HG03520 (cell line): ENCODE data around the gene TYW1B.
"Not testable (repeated sequence)": the region's sequence is repeated elsewhere in the genome, so short reads cannot be mapped to it uniquely, and the experiment has no call there.

Experiments used
- ATAC-seq: cut with Tn5 transposase; IDR thresholded peaks from one replicate; pipeline ENCODE4 v1.9.1; 2021; ENCODE audit warnings: mild to moderate bottlenecking, moderate library complexity; ENCODE audit not compliant: unreplicated experiment

The TYW1B gene

GRCh38 chr7:72705693-72706092 is 122.3 kb downstream of the TYW1B start:
- not testable (repeated sequence) for ATAC-seq

- no peak for ATAC-seq
Observed at GRCh38 chr7:72704894-72705293, 123.1 kb downstream of the TYW1B start.

GRCh38 chr7:72700548-72700947 is 127.5 kb downstream of the TYW1B start:
- ATAC-seq = not testable (repeated sequence)

GRCh38 chr7:72697066-72697465 is 130.9 kb downstream of the TYW1B start:
- ATAC-seq = not testable (repeated sequence)

GRCh38 chr7:72696643-72697042 is 131.4 kb downstream of the TYW1B start:
- ATAC-seq = not testable (repeated sequence)

- not testable (repeated sequence) for ATAC-seq
Observed at GRCh38 chr7:72695482-72695881, 132.5 kb downstream of the TYW1B start.

- not testable (repeated sequence) for ATAC-seq
Observed at GRCh38 chr7:72691442-72691841, 136.6 kb downstream of the TYW1B start.

GRCh38 chr7:72690177-72690576 is 137.8 kb downstream of the TYW1B start:
- ATAC-seq = not testable (repeated sequence)

GRCh38 chr7:72689344-72689743 is 138.7 kb downstream of the TYW1B start:
- ATAC-seq = not testable (repeated sequence)

GRCh38 chr7:72681211-72681610 is 146.8 kb downstream of the TYW1B start:
- ATAC-seq = not testable (repeated sequence)

- not testable (repeated sequence) for ATAC-seq
Observed at GRCh38 chr7:72676880-72677279, 151.1 kb downstream of the TYW1B start.

- not testable (repeated sequence) for ATAC-seq
Observed at GRCh38 chr7:72676086-72676690, 151.8 kb downstream of the TYW1B start.

GRCh38 chr7:72675686-72676085 is 152.3 kb downstream of the TYW1B start:
- ATAC-seq = not testable (repeated sequence)

GRCh38 chr7:72674394-72674793 is 153.6 kb downstream of the TYW1B start:
- no peak for ATAC-seq

GRCh38 chr7:72670850-72671249 is 157.2 kb downstream of the TYW1B start:
- ATAC-seq = not testable (repeated sequence)

GRCh38 chr7:72668435-72668834 is 159.6 kb downstream of the TYW1B start:
- ATAC-seq = not testable (repeated sequence)

- ATAC-seq = not testable (repeated sequence)
Observed at GRCh38 chr7:72667049-72667448, 161.0 kb downstream of the TYW1B start.

GRCh38 chr7:72648574-72648973 is 179.4 kb downstream of the TYW1B start:
- not testable (repeated sequence) for ATAC-seq

GRCh38 chr7:72643708-72644107 is 184.3 kb downstream of the TYW1B start:
- ATAC-seq = not testable (repeated sequence)

GRCh38 chr7:72641485-72642248 is 186.3 kb downstream of the TYW1B start:
- not testable (repeated sequence) for ATAC-seq

GRCh38 chr7:72640740-72641139 is 187.3 kb downstream of the TYW1B start:
- ATAC-seq = peak; percentile 65

GRCh38 chr7:72635273-72635908 is 192.6 kb downstream of the TYW1B start:
- ATAC-seq = not testable (repeated sequence)
